NB4 (cell line): ENCODE results near the gene MIA.
A peak's percentile ranks its signal among the peaks of the same experiment; 100 is the strongest.

Experiments
- DNase-seq: peaks from one replicate; pipeline ENCODE4 v3.0.0; 2010; ENCODE audit warnings: low read depth
- H3K4me3 ChIP-seq: one replicate; pipeline ENCODE4 v1.5.1; 2011; ENCODE audit warnings: mild to moderate bottlenecking, low read depth, low read length, moderate library complexity
- CTCF ChIP-seq: IDR thresholded peaks from one replicate; pipeline ENCODE4 v1.5.1; 2012; ENCODE audit warnings: low read depth, low read length
- MAX ChIP-seq: IDR thresholded peaks from 2 replicates; pipeline ENCODE4 v1.6.1; 2011; ENCODE audit warnings: low read depth, low read length
- MYC ChIP-seq: IDR thresholded peaks from 2 replicates; pipeline ENCODE4 v1.6.1; 2011; ENCODE audit warnings: low read depth, low read length
- POLR2A ChIP-seq: IDR thresholded peaks from 2 replicates; pipeline ENCODE4 v1.6.1; 2011; ENCODE audit warnings: mild to moderate bottlenecking; ENCODE audit not compliant: insufficient read length; ENCODE audit errors: extremely low read depth

MIA gene

GRCh38 chr19:40755791-40756190 is 19.5 kb upstream of the MIA start:
- no peak for DNase-seq
- H3K4me3 ChIP-seq, result peak overlapping the region; percentile 17
- no peak for TF ChIP-seq POLR2A

GRCh38 chr19:40756502-40757110 is 18.7 kb upstream of the MIA start:
- no peak for DNase-seq
- no peak overlapping the region for H3K4me3 ChIP-seq
- no peak for TF ChIP-seq MYC
- TF ChIP-seq POLR2A, result no peak
- no peak for TF ChIP-seq CTCF

GRCh38 chr19:40758491-40758890 is 16.8 kb upstream of the MIA start:
- no peak overlapping the region for H3K4me3 ChIP-seq
- DNase-seq, result no peak
- TF ChIP-seq MAX (no peak), MYC (no peak), POLR2A (no peak), CTCF (no peak)

DNA sequence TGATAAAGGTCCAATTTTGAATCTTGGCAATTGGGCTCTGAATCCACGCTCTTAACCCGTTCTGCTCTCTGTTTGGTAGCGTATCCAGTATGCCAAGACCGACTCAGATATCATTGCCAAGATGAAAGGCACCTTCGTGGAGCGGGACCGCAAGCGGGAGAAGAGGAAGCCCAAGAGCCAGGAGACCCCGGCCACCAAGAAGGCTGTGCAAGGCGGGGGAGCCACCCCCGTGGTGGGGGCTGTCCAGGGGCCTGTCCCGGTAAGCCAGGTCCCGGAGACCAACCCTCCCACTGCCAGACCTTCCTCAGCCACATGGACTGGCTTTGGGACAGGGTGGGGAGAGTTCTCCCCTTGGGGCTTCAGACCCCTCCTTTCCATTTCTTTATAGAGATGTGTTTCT is 16.0 kb upstream of the MIA start:
- no peak overlapping the region for H3K4me3 ChIP-seq
- no peak for DNase-seq
- no peak for TF ChIP-seq CTCF
- no peak for TF ChIP-seq MYC
- TF ChIP-seq POLR2A, result no peak
- no peak for TF ChIP-seq MAX

GRCh38 chr19:40762754-40763470 is 12.4 kb upstream of the MIA start:
- DNase-seq, result peak; percentile 44
- TF ChIP-seq MAX (no peak), MYC (no peak), CTCF (no peak), POLR2A (no peak)
- no peak overlapping the region for H3K4me3 ChIP-seq

GRCh38 chr19:40763526-40763925 is 11.8 kb upstream of the MIA start:
- DNase-seq, result no peak
- no peak overlapping the region for H3K4me3 ChIP-seq
- TF ChIP-seq MAX (no peak), POLR2A (no peak), CTCF (no peak), MYC (no peak)
